Ishikawa (cell line): ENCODE results near the gene EIF4E3.

Experiments
- EP300 ChIP-seq: IDR thresholded peaks from 2 replicates; pipeline ENCODE4 v1.6.1; 2012; ENCODE audit warnings: borderline replicate concordance
- FOXM1 ChIP-seq: IDR thresholded peaks from 2 replicates; pipeline ENCODE4 v1.6.1; 2012; ENCODE audit warnings: low read depth, borderline replicate concordance
- RAD21 ChIP-seq: IDR thresholded peaks from 2 replicates; pipeline ENCODE4 v1.6.1; 2012; ENCODE audit warnings: low read depth
- ZBTB7A ChIP-seq: IDR thresholded peaks from 2 replicates; pipeline ENCODE4 v1.6.1; 2012; ENCODE audit warnings: low read depth
- TF ChIP-seq, protein P1 (sequence below): IDR thresholded peaks from 2 replicates; pipeline ENCODE4 v1.6.1; 2012; ENCODE audit warnings: low read depth, mild to moderate bottlenecking
- TF ChIP-seq, protein P2 (sequence below): IDR thresholded peaks from 2 replicates; pipeline ENCODE4 v1.6.1; 2012

DNA sequence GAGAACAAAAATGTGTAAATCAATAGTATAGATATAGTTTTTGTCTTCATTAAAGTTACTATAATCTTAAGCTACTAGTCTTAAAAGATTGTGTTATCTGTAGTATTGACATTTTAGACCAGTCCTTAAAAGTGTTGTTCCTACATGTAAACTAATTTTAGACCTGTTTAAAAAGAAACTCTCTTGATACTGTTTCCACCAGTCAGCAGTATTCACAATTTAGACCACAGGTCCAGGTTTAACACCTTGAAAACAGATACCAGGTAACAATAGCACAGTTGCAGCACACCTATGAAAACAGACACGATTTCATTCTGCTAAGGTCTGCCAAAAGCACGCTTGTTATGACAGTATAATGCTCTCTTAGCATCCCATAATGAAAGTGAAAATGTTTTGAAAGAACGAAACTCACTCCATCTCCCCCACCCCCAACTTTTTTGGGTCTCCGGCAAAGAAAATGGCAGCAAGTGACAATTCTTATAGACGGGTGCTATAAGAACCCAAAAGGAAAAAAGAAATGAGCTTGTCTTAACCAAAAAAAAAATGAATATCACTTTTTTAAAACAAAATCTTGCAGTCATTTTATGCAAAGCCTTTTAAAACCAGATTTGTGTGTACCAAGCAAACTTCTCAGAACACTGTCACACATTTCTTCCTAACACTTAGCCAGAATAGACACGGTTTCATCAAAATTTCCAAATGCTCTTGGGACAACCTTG, 1.6 kb downstream of the EIF4E3 start:
- TF ChIP-seq RAD21 (no peak), FOXM1 (no peak), EP300 (no peak), ZBTB7A (no peak)
- TF ChIP-seq, protein P1, sequence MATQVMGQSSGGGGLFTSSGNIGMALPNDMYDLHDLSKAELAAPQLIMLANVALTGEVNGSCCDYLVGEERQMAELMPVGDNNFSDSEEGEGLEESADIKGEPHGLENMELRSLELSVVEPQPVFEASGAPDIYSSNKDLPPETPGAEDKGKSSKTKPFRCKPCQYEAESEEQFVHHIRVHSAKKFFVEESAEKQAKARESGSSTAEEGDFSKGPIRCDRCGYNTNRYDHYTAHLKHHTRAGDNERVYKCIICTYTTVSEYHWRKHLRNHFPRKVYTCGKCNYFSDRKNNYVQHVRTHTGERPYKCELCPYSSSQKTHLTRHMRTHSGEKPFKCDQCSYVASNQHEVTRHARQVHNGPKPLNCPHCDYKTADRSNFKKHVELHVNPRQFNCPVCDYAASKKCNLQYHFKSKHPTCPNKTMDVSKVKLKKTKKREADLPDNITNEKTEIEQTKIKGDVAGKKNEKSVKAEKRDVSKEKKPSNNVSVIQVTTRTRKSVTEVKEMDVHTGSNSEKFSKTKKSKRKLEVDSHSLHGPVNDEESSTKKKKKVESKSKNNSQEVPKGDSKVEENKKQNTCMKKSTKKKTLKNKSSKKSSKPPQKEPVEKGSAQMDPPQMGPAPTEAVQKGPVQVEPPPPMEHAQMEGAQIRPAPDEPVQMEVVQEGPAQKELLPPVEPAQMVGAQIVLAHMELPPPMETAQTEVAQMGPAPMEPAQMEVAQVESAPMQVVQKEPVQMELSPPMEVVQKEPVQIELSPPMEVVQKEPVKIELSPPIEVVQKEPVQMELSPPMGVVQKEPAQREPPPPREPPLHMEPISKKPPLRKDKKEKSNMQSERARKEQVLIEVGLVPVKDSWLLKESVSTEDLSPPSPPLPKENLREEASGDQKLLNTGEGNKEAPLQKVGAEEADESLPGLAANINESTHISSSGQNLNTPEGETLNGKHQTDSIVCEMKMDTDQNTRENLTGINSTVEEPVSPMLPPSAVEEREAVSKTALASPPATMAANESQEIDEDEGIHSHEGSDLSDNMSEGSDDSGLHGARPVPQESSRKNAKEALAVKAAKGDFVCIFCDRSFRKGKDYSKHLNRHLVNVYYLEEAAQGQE = no peak
- TF ChIP-seq, protein P2, sequence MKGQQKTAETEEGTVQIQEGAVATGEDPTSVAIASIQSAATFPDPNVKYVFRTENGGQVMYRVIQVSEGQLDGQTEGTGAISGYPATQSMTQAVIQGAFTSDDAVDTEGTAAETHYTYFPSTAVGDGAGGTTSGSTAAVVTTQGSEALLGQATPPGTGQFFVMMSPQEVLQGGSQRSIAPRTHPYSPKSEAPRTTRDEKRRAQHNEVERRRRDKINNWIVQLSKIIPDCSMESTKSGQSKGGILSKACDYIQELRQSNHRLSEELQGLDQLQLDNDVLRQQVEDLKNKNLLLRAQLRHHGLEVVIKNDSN = no peak
